GM12872 (cell line): ENCODE measurements around the gene FTHL17.

Source experiments
- TF ChIP-seq, protein P1 (sequence below): IDR thresholded peaks from 3 replicates; pipeline ENCODE4 v1.5.1; 2011; ENCODE audit warnings: low read depth, mild to moderate bottlenecking, low read length, moderate library complexity; ENCODE audit not compliant: insufficient read depth

FTHL17 gene

DNA sequence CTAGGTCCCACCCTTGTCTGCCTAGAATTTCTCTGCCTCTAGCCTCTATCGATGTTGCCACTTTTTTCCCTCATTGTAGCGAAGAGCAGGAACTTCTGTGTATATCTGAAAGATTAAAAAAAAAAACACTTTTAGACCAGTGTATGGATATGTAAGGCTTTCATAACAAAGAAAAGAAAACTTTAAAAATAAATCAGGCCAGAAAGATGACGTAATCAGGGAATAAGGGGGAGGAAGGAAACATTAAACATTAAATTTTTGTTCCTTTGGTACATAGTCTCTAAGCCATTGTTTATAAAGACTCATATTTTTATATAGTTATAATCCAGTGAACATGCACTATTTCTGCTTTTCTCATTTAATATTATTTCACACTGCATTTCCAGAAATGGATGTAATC, 26.2 kb upstream of the FTHL17 start:
- TF ChIP-seq, protein P1, sequence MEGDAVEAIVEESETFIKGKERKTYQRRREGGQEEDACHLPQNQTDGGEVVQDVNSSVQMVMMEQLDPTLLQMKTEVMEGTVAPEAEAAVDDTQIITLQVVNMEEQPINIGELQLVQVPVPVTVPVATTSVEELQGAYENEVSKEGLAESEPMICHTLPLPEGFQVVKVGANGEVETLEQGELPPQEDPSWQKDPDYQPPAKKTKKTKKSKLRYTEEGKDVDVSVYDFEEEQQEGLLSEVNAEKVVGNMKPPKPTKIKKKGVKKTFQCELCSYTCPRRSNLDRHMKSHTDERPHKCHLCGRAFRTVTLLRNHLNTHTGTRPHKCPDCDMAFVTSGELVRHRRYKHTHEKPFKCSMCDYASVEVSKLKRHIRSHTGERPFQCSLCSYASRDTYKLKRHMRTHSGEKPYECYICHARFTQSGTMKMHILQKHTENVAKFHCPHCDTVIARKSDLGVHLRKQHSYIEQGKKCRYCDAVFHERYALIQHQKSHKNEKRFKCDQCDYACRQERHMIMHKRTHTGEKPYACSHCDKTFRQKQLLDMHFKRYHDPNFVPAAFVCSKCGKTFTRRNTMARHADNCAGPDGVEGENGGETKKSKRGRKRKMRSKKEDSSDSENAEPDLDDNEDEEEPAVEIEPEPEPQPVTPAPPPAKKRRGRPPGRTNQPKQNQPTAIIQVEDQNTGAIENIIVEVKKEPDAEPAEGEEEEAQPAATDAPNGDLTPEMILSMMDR, result no peak

DNA sequence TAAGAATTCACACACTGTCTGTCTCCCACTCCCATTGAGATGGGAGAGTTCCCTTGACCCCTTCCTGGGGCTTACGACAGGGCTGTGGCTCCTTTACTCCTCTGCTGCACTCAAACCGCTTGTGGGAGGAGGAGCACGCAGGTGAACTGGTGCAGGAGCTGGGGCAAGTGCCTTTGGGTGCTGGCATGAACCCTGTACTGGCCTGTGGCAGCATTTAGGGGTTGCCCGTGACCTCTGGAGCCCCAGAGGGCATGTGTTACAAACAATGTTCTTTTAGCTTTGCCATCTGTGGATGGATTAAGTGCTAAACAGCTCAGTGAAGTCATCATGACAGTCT, 21.8 kb upstream of the FTHL17 start:
- TF ChIP-seq, protein P1, result no peak

DNA sequence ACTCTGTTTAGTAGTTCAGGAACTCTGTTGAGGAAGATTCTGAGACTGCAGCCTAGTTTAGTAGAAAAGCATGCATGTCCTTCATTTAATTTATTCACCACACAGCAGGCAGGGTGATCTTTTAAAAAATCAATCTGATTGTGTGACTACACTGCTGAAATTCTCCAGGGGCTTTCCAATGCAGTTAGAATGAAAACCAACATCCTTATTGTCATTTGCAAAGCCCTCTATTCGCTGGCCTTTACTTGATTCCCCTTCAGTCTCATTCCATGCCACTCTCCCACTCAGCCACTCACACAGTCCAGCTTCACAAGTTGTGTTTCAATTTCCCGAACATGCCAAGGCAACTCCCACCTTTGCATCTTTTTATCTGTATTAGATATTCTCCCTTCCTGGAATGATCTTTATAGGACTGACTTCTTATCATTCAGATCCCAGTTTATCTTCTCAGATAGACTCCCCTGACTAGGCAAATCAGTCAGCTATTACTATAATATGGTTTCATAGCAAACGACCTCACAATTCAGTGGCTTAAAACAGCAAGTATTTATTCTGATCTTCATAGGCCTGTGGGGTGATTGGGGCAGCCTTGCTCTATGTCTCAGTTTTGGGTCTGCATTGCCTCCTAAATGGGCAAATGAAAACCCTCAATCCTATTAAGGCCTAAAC, 21.3 kb upstream of the FTHL17 start:
- TF ChIP-seq, protein P1, result no peak

DNA sequence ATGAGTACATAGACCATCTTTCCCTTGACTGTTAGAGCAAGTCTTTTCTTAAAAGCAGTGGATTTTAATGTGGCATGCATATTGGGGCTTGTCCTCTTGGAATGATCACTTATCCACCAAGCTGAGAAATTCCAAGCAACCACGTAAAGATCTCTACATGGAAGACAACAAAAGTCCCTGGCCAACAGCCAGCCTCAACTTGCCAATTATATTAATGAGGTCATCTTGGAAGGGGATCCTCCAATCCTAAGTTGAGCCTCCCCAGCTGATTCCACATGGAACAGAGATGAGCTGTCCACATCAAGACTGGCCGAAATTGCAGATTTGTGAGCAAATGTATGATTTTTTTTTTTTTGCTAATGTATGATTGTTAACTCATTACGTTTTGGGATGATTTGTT, 20.6 kb upstream of the FTHL17 start:
- TF ChIP-seq, protein P1, result no peak

DNA sequence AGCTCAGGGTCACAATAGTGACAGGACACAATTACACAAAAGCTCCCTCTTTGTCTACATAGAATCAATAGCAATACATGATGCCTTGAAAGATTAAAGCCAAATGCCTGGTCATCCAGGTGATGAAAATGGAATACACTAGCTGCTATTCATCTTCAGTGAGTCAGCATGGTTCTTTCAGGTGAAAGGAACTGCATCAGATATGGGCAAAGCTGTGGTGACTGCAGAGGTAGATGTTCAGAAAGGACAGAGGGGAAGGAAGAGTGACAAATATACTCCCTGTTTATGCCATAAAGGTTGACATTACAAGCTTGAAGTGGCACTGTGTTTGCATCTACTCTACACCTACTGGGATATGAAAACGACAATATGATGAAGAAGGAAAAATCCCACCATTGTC, 20.0 kb upstream of the FTHL17 start:
- TF ChIP-seq, protein P1, result no peak

DNA sequence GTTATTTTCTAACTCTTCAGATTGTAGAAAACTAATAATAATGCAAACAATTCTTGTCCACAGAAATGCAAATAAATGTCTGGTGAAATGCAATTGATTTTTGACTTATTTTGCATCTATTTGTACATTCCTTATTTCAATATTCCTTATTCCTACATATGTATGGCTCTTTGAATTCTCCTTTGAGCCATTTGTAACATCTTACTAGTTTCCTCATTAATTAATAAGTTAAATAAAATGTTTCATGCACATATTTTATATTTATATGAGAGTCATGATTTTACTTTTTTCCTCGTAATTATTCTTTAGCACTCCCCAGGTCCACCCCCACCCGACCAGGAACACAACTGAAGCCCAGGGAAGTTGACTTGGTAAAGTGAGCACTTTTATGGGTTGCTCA, 2.7 kb upstream of the FTHL17 start:
- TF ChIP-seq, protein P1, result no peak

DNA sequence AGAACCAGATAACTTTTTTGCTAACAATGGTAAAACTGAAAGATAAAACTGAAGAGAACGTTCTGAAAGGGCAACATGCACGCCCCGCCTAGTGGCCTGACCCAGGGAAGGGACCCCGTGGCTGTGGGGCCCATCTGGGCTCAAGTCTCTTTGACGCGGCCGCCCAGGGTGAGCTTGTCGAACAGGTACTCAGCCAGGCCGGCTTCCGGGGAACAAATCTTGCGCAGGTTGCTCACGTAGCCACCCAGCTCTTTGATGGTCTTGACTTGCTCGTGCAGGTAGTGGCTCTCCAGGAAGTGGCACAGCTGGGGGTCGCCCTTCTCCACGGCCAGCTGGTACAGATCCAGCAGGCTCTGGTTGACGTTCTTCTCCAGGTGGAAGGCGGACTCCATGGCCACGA, 579 bp downstream of the FTHL17 start:
- TF ChIP-seq, protein P1, result no peak
